Activated T-cell treated with anti-CD3 and anti-CD28 coated beads, Interleukin-2, amount 50 U/mL, for 4 hours (primary cell): Measurements from ENCODE around the gene ZSWIM6. TPM values are rescaled to one million over a fixed set of nuclear protein-coding genes. Genes with fewer than 3 reads are reported as not detected.

Experiments used
- ATAC-seq, 2 donors: fragments of 200-7000 bp; cut with Tn5 transposase; one replicate each; pipeline ENCODE4 v1.10.0; 2021
- DNase-seq: peaks from one replicate; pipeline ENCODE4 v3.0.0-alpha.2; 2020
- H3K27me3 Mint-ChIP-seq: one replicate; pipeline ENCODE4 v1.8.0; 2021; ENCODE audit warnings: low read depth, mixed read lengths
- H3K36me3 Mint-ChIP-seq: one replicate; pipeline ENCODE4 v1.8.0; 2022; ENCODE audit warnings: mixed read lengths; ENCODE audit not compliant: insufficient read depth
- H3K4me1 Mint-ChIP-seq: one replicate; pipeline ENCODE4 v1.8.0; 2021; ENCODE audit warnings: low read depth, mixed read lengths
- H3K4me3 Mint-ChIP-seq: one replicate; pipeline ENCODE4 v1.8.0; 2021; ENCODE audit warnings: mild to moderate bottlenecking, moderate library complexity, mixed read lengths
- H3K9me3 Mint-ChIP-seq: one replicate; pipeline ENCODE4 v1.8.0; 2021; ENCODE audit warnings: mixed read lengths
- total RNA-seq, 3 donors: library from RNA; stranded (reverse); gene quantifications; one replicate each; pipeline ENCODE4 v1.2.1, GENCODE V29; 2021

Gene ZSWIM6
- total RNA-seq, 3 donors from 2014 or later, result 5.4 to 6.9 (median 5.8) TPM

DNA sequence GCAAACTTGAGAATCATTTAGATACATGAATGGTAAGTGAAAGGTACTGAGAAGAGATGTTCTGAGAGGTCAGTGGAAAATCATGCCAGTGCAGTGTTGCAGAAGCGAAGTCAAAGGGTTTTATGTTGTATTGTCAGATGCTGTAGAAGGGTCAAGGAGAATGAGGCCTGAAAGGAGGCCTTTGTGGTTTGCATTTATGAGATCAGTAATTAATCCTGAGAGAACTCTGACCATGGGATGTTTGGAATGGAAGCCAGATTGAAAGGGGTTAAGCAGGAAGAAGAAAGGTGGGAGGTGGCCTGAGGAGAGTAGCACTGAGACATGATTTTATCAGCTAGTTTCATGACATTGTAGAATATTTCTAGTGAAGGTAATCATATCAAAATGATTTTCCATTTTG lies 97.8 kb downstream of the ZSWIM6 start:
- Mint-ChIP-seq H3K4me3 (no peak overlapping the region), H3K4me1 (peaks cover 9% of the 10 kb centered on the region), H3K27me3 (no peaks in the 10 kb centered on the region), H3K36me3 (peaks cover 2% of the 10 kb centered on the region), H3K9me3 (no peaks in the 10 kb centered on the region)
- ATAC-seq (no peak), DNase-seq (no peak)

DNA sequence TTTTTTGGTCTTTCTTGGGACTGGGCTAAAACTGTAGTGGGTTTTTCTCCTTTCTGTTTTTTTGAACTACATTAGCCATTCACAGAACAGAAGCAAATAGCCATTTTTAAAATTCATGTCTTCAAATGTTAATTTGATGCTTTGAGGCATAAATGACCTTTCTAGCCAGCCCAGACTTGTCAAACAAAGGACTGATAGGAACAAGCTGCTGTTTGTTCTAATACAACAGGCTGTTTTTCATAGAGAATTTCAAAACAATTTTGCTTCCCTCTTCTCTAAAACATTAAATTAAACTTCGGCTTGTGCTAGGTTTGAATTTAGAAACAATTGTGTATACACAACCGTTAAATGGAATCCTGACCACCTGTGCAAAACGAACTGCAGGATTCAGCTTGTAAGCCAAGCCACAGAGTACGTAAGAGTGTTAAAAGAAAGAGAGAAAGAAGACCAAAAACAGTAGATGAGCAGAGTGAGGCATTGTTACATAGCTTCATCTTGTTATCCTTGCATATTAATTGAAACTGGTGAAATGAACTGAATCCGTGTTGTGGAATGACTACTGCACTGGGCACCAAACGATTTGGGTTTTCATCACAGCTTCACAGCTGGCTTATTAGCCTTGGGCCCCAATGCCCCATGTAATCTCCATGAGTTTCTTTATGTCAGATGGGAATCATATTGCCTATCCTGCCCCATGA lies 100.0 kb downstream of the ZSWIM6 start:
- H3K4me1 Mint-ChIP-seq, result peaks cover 11% of the 10 kb centered on the region
- no peaks in the 10 kb centered on the region for H3K27me3 Mint-ChIP-seq
- no peak overlapping the region for H3K4me3 Mint-ChIP-seq
- no peak for ATAC-seq
- DNase-seq, result no peak
- H3K9me3 Mint-ChIP-seq, result no peaks in the 10 kb centered on the region
- H3K36me3 Mint-ChIP-seq, result peaks cover 6% of the 10 kb centered on the region

DNA sequence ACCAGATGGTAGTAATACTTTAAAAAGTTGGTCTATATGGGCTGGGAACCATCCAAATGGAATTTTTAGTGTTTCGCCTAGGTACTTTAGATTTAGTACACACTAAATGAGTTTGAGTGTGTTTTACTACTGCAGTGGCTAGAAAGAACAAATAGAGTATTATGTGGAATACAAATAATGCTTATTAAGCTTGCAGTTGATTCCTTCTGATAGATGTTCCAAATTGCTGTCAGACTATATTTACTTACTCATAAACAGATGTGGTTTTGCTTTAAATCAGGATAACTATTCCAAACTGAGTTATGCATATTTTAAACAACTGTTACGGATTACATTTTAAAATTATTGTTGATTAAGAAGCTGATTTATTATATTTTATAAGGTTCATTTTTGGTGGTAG lies 103.3 kb downstream of the ZSWIM6 start:
- DNase-seq (no peak), ATAC-seq (no peak)
- H3K27me3 Mint-ChIP-seq, result no peaks in the 10 kb centered on the region
- H3K4me1 Mint-ChIP-seq, result peaks cover 3% of the 10 kb centered on the region
- peaks cover 8% of the 10 kb centered on the region for H3K9me3 Mint-ChIP-seq
- no peak overlapping the region for H3K4me3 Mint-ChIP-seq
- peaks cover 4% of the 10 kb centered on the region for H3K36me3 Mint-ChIP-seq

DNA sequence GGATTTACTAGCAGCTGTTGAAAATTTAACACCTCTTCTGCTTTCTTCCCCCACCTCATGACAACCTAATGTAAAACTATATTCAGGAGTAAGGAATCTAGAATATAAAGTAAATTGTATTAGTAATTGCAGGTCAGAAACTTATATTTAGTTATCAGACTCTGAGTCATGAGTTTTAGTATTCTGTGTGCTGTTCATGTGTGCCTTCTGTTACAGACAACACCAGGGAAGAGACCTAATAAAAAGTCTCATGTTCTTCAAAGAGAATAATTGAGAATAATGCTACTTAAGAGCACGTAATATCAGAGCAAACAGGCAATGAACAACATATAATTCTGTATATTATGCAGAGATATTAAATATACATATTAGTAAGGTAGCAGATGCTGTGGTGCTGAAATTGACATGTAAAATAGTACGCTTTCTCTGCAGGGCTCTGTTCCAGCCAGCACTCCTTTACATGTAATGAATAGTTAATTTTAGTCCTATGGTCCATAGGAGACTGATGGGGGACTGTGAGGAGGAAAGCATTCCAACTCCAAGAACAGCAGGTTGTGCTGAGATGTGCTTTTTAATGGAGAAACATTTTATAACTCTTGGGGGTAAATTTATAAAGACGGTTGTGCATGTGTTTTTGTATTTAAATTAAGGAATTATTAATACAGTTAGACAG lies 106.4 kb downstream of the ZSWIM6 start:
- ATAC-seq (no peak), DNase-seq (no peak)
- Mint-ChIP-seq H3K36me3 (peaks cover 15% of the 10 kb centered on the region), H3K27me3 (no peaks in the 10 kb centered on the region), H3K4me3 (no peak overlapping the region), H3K9me3 (peaks cover 38% of the 10 kb centered on the region), H3K4me1 (peaks cover 3% of the 10 kb centered on the region)

DNA sequence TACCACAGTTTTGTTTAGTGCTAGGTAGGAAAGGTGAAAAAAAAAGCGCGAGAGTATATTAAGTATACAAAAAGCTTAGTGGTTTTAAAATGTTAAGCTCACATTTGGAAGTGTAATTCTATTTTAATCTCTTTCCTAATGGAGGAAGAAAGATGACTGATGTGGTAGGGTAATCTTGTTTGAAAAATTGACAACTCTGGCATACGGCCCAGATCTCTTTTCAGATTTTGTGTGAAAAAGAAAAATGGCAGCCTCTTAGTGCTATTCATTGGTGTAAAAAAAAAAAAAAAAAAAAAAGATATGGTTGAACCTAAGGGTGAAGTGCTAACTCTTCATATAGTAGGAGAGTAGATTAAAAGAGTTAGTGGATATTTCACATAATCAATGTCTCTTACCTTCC lies 108.0 kb downstream of the ZSWIM6 start:
- Mint-ChIP-seq H3K36me3 (peaks cover 15% of the 10 kb centered on the region), H3K4me1 (peaks cover 3% of the 10 kb centered on the region)
- no peak for ATAC-seq

DNA sequence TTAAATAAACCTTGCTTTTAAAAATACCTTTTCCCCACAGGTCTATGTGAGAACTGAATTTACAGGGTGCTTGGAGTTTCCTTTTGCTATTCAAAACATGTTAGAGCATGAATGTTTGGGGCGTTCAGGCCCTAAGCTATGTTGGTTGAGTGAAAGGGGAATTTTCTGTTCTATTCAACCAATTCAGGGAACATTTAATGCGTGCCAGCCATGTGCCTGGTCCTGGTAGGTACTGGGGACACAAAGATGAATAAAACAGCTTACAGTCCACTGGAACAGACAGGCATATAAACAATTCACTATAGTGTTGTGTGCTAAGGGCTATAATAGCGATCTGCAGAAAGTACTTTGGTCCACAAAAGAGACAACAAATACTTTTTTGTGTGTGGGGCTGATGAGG lies 108.5 kb downstream of the ZSWIM6 start:
- peaks cover 3% of the 10 kb centered on the region for H3K4me1 Mint-ChIP-seq

More for the DNA sequence above, 108.0 kb downstream of the ZSWIM6 start:
- no peaks in the 10 kb centered on the region for H3K27me3 Mint-ChIP-seq
- H3K9me3 Mint-ChIP-seq, result peaks cover 38% of the 10 kb centered on the region
- no peak overlapping the region for H3K4me3 Mint-ChIP-seq
- DNase-seq, result no peak

DNA sequence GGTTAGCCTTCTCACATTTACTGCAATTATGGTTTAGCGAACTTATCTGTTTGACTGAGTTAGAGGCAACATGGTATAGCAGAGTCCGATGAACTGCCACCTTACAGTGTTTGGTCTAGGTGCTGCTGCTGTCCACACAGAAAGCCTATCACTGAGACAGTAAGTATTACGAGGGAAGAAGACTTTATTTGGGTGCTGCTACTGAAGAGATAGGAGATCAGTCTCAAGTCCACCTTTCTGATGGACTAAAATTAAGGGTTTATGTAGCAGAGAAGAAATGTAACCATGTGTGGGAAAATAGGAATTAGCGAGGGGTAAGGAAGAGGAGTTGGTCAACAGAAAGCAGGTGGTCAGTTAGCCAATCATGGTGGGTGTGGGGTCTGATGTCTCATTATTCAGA lies 109.7 kb downstream of the ZSWIM6 start:
- Mint-ChIP-seq H3K36me3 (peaks cover 18% of the 10 kb centered on the region), H3K27me3 (no peaks in the 10 kb centered on the region), H3K4me1 (peaks cover 3% of the 10 kb centered on the region), H3K4me3 (no peak overlapping the region), H3K9me3 (peaks cover 38% of the 10 kb centered on the region)
- ATAC-seq, result no peak
- DNase-seq, result no peak

More for the DNA sequence above, 108.5 kb downstream of the ZSWIM6 start:
- Mint-ChIP-seq H3K36me3 (peaks cover 15% of the 10 kb centered on the region), H3K27me3 (no peaks in the 10 kb centered on the region), H3K9me3 (peaks cover 38% of the 10 kb centered on the region), H3K4me3 (no peak overlapping the region)
- no peak for DNase-seq
- no peak for ATAC-seq

DNA sequence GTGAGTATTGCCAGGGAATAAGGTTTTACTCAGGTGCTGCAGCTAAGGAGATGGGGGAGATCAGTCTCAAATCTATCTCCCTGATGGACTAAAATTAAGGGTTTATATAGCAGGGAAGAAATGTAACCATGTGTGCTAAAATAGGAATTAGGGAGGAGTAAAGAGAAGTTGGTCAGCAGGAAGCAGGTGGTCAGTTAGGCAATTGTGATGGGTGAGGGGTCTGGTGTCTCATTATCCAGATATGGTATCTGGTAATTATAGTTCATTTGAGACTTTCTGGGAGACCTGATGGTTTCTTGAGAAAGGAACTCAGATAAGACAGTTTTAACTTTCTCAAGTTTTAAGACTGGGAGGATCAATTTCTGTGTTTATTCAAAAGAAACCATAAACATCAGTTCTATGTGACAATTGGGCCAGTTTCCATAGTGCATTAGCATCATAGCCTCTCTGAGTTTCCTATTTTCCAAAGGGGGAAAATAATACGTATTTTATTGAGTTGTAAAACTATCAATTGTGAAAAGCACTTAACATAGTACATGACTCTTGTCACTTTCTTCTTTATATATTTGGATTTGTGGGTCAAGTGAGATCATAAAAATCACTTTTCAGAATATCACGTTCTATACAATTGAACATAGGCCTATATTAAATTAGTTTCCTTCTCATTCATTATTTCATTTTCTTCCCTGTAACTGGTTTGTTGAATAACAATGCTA lies 115.9 kb downstream of the ZSWIM6 start:
- Mint-ChIP-seq H3K4me3 (no peak overlapping the region), H3K27me3 (no peaks in the 10 kb centered on the region), H3K9me3 (peaks cover 21% of the 10 kb centered on the region), H3K36me3 (peaks cover 19% of the 10 kb centered on the region), H3K4me1 (peaks cover 5% of the 10 kb centered on the region)
- DNase-seq (no peak), ATAC-seq (no peak)

DNA sequence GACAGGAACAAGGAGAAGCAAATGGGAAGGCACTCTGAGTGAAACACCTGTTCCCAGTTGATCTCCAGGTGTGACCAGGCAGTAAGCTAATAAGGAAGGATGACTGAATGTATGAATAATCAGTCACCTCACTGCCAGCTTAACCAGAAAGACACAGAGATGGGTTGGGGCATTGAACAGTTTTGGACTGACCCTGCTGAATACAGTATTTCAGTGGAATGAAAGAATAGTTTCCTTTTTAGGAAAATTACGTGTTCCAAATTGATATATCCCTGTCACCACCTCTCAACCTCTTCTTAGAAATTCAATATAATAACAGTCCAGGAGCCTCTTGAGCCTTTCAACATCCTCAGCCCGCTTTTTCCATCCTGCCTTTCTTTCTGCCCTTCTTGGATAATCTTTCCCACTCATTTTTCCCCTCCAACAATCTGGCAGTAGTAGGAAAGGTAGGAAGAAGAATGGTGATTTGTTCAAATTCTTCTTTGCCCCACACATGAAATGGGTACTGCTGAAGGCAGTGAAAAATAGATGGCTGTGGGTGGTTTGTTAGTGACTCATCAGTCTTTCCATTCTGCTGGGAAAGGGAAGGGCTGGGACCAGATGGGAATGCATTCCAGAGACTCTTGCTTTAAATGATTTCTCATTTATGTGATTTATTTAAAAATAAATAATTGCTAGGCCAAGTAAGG lies 117.9 kb downstream of the ZSWIM6 start:
- H3K9me3 Mint-ChIP-seq, result peaks cover 16% of the 10 kb centered on the region
- ATAC-seq (no peak), DNase-seq (no peak)
- peaks cover 16% of the 10 kb centered on the region for H3K36me3 Mint-ChIP-seq
- H3K4me1 Mint-ChIP-seq, result peaks cover 5% of the 10 kb centered on the region
- H3K4me3 Mint-ChIP-seq, result no peak overlapping the region
- H3K27me3 Mint-ChIP-seq, result no peaks in the 10 kb centered on the region

DNA sequence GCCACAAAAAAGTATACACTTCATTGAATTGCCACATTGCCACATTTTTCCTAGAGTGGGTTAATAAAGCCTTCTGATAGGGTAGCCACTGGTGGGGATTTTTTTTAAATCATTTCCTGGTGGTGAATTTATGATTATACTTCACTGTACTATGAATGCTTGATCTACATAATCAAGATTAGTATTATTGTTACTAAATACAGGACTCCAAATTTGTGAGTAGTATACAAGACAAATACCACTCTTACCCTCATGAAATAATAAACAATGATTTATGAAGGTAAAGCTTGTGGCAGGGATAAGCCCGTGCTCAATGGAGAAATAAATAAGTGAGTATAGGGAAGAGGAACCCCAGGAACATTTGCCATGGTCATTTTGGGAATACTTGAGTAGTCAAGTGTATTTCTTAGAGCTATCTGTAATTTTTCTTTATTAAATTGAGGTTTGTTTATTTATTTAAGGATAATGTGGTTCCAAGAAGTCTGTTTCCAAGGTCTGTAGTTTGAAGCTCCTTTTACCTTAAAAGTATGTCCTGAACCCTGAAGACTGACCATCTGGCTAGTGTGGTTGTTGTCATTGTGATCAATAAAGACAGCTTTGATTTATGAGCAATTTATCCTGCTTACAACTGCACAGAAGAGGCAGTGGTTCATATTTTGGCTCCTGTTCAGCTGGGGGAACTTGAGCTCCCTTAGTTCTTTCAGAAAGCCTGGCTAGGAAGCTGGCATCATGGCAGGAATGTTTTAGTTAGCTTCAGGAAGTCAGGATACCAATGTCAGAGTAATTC lies 118.6 kb downstream of the ZSWIM6 start:
- DNase-seq, result no peak
- peaks cover 16% of the 10 kb centered on the region for H3K9me3 Mint-ChIP-seq
- ATAC-seq, result no peak
- no peaks in the 10 kb centered on the region for H3K27me3 Mint-ChIP-seq
- peaks cover 8% of the 10 kb centered on the region for H3K4me1 Mint-ChIP-seq
- H3K4me3 Mint-ChIP-seq, result no peak overlapping the region
- H3K36me3 Mint-ChIP-seq, result peaks cover 16% of the 10 kb centered on the region

DNA sequence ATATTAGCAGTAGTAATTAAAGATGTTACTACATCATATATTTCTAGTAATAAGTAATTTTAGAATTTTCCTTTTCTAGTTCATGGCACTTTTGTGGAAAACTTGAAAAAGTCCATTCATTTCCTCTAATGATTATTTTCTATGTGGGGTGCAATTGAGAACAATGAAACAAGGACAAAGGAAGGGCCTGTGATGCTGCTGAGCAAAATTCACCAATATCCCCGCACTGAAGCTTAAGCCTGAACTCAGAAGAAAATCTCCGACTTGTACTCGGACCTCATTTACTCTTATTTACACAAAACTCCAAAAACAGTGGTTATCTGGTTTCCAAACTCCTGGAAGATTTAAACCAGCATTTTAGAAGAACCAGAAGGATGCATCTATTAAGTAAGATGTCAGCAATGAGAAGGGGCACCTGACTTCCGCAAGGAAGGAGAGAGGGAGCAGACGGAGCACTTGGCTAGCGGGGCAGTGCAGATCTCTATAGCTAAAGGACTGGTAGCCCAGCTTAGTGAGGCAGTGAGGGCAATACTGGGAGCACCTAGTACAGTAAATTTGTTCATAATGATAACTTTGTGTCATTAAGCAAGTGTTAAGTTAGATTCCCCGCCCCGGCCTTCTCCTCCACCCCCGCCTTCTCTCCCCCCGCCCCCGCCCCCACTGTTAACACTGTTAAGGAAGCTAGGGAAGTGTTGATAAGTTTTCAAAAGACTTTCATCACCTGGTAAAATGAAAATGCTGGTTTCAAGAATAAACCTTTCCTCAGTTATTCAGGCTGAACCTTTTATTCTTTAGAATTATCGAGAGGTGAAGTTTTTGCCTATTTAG lies 123.3 kb downstream of the ZSWIM6 start:
- ATAC-seq (no peak), DNase-seq (no peak)
- no peak overlapping the region for H3K4me3 Mint-ChIP-seq
- no peaks in the 10 kb centered on the region for H3K9me3 Mint-ChIP-seq
- peaks cover 9% of the 10 kb centered on the region for H3K4me1 Mint-ChIP-seq
- H3K27me3 Mint-ChIP-seq, result no peaks in the 10 kb centered on the region
- H3K36me3 Mint-ChIP-seq, result peaks cover 7% of the 10 kb centered on the region

DNA sequence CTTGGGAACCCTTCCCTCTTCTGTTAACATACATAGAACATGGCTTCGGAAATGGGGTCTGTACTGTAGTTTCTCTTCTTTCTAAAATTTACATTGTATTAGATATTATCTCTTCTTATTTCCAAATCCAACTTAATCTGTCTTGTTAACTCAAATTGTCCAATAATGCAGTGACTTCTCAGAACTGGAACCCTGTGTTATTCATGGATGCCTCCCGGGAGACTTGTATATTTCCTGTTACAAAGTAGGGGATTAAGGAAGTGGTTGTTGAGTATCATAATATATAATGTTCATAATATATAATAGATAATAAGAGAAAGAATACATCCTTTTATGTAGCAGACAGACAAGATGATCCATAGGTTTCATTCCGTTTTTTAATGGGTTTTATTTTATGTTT lies 128.4 kb downstream of the ZSWIM6 start:
- H3K36me3 Mint-ChIP-seq, result peaks cover 3% of the 10 kb centered on the region
- no peaks in the 10 kb centered on the region for H3K27me3 Mint-ChIP-seq
- no peak overlapping the region for H3K4me3 Mint-ChIP-seq
- ATAC-seq, result no peak
- no peaks in the 10 kb centered on the region for H3K9me3 Mint-ChIP-seq
- peaks cover 15% of the 10 kb centered on the region for H3K4me1 Mint-ChIP-seq
- no peak for DNase-seq

DNA sequence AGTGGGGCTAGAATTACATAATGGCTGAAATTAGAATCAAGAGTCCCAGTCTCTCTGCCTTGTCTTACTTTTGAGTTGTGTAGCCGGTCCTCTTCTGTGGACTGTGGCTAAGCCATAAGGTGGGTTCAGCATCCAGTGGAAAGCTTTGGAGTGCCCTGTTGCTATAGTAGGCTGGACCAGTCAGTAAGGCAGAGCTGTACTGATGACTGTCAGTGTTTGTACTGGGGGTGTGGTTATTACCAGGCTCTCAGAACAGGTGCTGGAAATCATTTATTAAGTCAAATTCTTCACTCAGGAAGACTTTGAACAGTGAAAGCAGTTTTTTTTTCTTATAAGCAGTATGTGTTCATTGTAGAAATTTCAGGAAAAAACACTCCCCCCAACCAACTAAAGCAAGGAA lies 129.4 kb downstream of the ZSWIM6 start:
- no peak overlapping the region for H3K4me3 Mint-ChIP-seq
- H3K9me3 Mint-ChIP-seq, result no peaks in the 10 kb centered on the region
- DNase-seq (no peak), ATAC-seq (no peak)
- H3K4me1 Mint-ChIP-seq, result peaks cover 15% of the 10 kb centered on the region
- no peaks in the 10 kb centered on the region for H3K27me3 Mint-ChIP-seq
- H3K36me3 Mint-ChIP-seq, result peaks cover 3% of the 10 kb centered on the region
